K562 (cell line): ENCODE measurements around the gene BCL7C. TPM values are rescaled to one million over a fixed set of nuclear protein-coding genes. Genes with fewer than 3 reads are reported as not detected.

Source experiments
- BRD4 ChIP-seq: fragments of 200-600 bp; sonication (generic); IDR thresholded peaks from 2 replicates; pipeline ENCODE4 v1.6.1; 2017; ENCODE audit warnings: inconsistent platforms
- FOXA3 ChIP-seq, 2 experiments: fragments of 450-650 bp in 1 of 2; sonication (generic) in 1 of 2; formaldehyde crosslinking; IDR thresholded peaks in 1 of 2; conservative IDR thresholded peaks in 1 of 2; 2 replicates each; pipeline versions ENCODE4 v1.4.0 to v1.8.0; 2020 to 2022; ENCODE audit warnings: mild to moderate bottlenecking in 2 of 2, missing genetic modification reagents in 1 of 2
- HIVEP1 ChIP-seq: fragments of 250-450 bp; sonication (Bioruptor Pico); IDR thresholded peaks from 2 replicates; pipeline ENCODE4 v1.4.0; 2020; ENCODE audit warnings: mild to moderate bottlenecking
- POLR2AphosphoS5 ChIP-seq: IDR thresholded peaks from 2 replicates; pipeline ENCODE4 v1.6.1; 2011; ENCODE audit warnings: mild to moderate bottlenecking, low read depth, low read length, moderate library complexity; ENCODE audit not compliant: control insufficient read depth, insufficient read depth
- SIX5 ChIP-seq, 2 experiments: IDR thresholded peaks; 2 replicates each; pipeline ENCODE4 v1.6.1; 2011; ENCODE audit warnings: low read length in 2 of 2, borderline replicate concordance in 1 of 2, low read depth in 1 of 2, mild to moderate bottlenecking in 1 of 2, moderate library complexity in 1 of 2; ENCODE audit not compliant: insufficient read depth in 1 of 2
- TAF7 ChIP-seq: fragments of 450-650 bp; IDR thresholded peaks from 2 replicates; pipeline ENCODE4 v1.6.1; 2016; ENCODE audit warnings: missing genetic modification characterization, missing compliant biosample characterization
- U2AF1 ChIP-seq: fragments of 200-400 bp; formaldehyde crosslinking; optimal IDR thresholded peaks from 2 replicates; pipeline ENCODE3; 2017; ENCODE audit warnings: mild to moderate bottlenecking, low read depth, low read length, moderate library complexity
- ZFX ChIP-seq: sonication (generic); formaldehyde crosslinking; IDR thresholded peaks from 2 replicates; pipeline ENCODE4 v1.8.0; 2022; ENCODE audit warnings: mild to moderate bottlenecking, missing genetic modification reagents, moderate library complexity
- polyA plus RNA-seq, 8 experiments: library from polyadenylated mRNA; depleted of rRNA in 4 of 8; stranded (reverse) in 5 of 8; unstranded in 3 of 8; fragments of >200 nt; fragmentation: Nextera tagmentation in 2 of 8; fragmentation: Illumina TruSeq in 1 of 8; extraction: Ambion mirVana in 2 of 8; extraction: Trizol in 1 of 8; gene quantifications; 2 replicates each; pipeline versions ENCODE4 v1.2.1 to v1.2.3, GENCODE V29; 2011 to 2014; ENCODE audit warnings: inconsistent platforms in 1 of 8, missing spikeins in 1 of 8
- total RNA-seq, 7 experiments: library from RNA; depleted of rRNA in 6 of 7; stranded (reverse); fragments of >200 nt in 6 of 7; fragmentation: Illumina TruSeq in 2 of 7; extraction: Trizol in 2 of 7; gene quantifications; 2 replicates each; pipeline versions ENCODE4 v1.2.1 to v1.2.3, GENCODE V29; 2011 to 2021; ENCODE audit warnings: low replicate concordance in 1 of 7
- TF ChIP-seq, protein P1 (sequence below): fragments of 450-650 bp; IDR thresholded peaks from 2 replicates; pipeline ENCODE4 v1.6.1; 2016; ENCODE audit warnings: mild to moderate bottlenecking, moderate library complexity
- TF ChIP-seq, protein P2 (sequence below): fragments of 250-450 bp; sonication (Bioruptor Pico); IDR thresholded peaks from 2 replicates; pipeline ENCODE4 v1.8.0; 2021; ENCODE audit warnings: mild to moderate bottlenecking, moderate library complexity
- TF ChIP-seq, protein P3 (sequence below): fragments of 450-650 bp; IDR thresholded peaks from 2 replicates; pipeline ENCODE4 v1.6.1; 2016; ENCODE audit warnings: borderline replicate concordance

BCL7C gene
- total and polyA plus RNA-seq, 9 of the 15 experiments (the other 6 are each of a cell fraction or from before 2014, with no cell fraction given), result 1.7 to 85.8 (median 19.6) TPM

DNA sequence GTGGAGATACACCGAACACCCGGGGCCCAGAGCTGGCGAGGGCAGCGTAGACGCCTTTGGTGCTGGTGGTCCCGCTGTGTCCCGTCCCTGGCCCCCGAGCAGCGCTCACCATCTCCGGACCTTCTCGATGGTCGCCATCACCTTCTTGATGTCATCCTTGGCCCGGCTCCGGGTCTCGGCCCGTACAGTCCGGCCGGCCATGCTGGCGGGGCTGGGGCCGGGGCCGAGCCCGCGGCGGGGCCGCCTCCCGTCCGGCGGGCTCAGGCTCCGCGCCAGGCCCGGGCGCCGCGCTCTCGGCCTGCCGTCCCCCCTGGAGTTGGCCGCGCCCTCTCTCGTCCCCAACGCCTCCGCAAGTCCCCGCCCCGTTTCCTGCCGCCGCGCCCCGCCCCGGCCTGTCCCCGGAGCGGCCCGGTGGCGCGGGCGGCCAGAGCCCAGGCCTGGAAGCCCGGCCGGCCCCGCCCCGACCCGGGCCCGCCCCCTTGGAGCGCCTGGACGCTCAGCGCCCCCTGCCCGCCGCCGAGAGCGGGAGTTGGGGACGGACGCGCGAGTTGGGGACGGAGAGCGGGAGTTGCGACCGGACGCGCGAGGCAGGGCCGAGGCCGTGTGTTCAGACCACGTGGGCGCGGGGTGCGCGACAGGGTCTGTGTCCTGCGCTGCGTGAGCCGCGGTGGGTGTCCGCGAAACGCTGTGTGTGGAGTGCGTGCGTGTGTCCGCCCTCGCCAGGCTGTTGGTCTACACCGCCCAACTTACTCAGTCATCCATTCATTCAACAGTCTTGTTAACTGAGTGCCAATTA lies at the start of gene BCL7C (continued):
- TF ChIP-seq, protein P1, sequence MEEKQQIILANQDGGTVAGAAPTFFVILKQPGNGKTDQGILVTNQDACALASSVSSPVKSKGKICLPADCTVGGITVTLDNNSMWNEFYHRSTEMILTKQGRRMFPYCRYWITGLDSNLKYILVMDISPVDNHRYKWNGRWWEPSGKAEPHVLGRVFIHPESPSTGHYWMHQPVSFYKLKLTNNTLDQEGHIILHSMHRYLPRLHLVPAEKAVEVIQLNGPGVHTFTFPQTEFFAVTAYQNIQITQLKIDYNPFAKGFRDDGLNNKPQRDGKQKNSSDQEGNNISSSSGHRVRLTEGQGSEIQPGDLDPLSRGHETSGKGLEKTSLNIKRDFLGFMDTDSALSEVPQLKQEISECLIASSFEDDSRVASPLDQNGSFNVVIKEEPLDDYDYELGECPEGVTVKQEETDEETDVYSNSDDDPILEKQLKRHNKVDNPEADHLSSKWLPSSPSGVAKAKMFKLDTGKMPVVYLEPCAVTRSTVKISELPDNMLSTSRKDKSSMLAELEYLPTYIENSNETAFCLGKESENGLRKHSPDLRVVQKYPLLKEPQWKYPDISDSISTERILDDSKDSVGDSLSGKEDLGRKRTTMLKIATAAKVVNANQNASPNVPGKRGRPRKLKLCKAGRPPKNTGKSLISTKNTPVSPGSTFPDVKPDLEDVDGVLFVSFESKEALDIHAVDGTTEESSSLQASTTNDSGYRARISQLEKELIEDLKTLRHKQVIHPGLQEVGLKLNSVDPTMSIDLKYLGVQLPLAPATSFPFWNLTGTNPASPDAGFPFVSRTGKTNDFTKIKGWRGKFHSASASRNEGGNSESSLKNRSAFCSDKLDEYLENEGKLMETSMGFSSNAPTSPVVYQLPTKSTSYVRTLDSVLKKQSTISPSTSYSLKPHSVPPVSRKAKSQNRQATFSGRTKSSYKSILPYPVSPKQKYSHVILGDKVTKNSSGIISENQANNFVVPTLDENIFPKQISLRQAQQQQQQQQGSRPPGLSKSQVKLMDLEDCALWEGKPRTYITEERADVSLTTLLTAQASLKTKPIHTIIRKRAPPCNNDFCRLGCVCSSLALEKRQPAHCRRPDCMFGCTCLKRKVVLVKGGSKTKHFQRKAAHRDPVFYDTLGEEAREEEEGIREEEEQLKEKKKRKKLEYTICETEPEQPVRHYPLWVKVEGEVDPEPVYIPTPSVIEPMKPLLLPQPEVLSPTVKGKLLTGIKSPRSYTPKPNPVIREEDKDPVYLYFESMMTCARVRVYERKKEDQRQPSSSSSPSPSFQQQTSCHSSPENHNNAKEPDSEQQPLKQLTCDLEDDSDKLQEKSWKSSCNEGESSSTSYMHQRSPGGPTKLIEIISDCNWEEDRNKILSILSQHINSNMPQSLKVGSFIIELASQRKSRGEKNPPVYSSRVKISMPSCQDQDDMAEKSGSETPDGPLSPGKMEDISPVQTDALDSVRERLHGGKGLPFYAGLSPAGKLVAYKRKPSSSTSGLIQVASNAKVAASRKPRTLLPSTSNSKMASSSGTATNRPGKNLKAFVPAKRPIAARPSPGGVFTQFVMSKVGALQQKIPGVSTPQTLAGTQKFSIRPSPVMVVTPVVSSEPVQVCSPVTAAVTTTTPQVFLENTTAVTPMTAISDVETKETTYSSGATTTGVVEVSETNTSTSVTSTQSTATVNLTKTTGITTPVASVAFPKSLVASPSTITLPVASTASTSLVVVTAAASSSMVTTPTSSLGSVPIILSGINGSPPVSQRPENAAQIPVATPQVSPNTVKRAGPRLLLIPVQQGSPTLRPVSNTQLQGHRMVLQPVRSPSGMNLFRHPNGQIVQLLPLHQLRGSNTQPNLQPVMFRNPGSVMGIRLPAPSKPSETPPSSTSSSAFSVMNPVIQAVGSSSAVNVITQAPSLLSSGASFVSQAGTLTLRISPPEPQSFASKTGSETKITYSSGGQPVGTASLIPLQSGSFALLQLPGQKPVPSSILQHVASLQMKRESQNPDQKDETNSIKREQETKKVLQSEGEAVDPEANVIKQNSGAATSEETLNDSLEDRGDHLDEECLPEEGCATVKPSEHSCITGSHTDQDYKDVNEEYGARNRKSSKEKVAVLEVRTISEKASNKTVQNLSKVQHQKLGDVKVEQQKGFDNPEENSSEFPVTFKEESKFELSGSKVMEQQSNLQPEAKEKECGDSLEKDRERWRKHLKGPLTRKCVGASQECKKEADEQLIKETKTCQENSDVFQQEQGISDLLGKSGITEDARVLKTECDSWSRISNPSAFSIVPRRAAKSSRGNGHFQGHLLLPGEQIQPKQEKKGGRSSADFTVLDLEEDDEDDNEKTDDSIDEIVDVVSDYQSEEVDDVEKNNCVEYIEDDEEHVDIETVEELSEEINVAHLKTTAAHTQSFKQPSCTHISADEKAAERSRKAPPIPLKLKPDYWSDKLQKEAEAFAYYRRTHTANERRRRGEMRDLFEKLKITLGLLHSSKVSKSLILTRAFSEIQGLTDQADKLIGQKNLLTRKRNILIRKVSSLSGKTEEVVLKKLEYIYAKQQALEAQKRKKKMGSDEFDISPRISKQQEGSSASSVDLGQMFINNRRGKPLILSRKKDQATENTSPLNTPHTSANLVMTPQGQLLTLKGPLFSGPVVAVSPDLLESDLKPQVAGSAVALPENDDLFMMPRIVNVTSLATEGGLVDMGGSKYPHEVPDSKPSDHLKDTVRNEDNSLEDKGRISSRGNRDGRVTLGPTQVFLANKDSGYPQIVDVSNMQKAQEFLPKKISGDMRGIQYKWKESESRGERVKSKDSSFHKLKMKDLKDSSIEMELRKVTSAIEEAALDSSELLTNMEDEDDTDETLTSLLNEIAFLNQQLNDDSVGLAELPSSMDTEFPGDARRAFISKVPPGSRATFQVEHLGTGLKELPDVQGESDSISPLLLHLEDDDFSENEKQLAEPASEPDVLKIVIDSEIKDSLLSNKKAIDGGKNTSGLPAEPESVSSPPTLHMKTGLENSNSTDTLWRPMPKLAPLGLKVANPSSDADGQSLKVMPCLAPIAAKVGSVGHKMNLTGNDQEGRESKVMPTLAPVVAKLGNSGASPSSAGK, result peak; percentile 100
- TF ChIP-seq HIVEP1 (CRISPR knock-in tag) (peak; percentile 64; the same call in 1 of the 2 replicates), ZFX (peak; percentile 92), FOXA3 (CRISPR knock-in tag; conservative IDR thresholded peaks at IDR 0.05 in 1 of 2, IDR thresholded peaks at IDR 0.05 in 1 of 2) (peak in 1 of 2 experiments; percentile 92; a peak in 2 of 4 replicates), SIX5 (IDR thresholded peaks at IDR 0.05; ENCODE audit: borderline replicate concordance in 1 of 2, insufficient read depth in 1 of 2, low read depth in 1 of 2, low read length in 2 of 2) (no peak), POLR2AphosphoS5 (peak; percentile 21; the same call in 1 of the 2 replicates), BRD4 (0 out of 2 replicates have a peak, but pooled peaks have one; percentile 32), U2AF1 (peak; percentile 48), TAF7 (tag) (no peak)
- TF ChIP-seq, protein P2, sequence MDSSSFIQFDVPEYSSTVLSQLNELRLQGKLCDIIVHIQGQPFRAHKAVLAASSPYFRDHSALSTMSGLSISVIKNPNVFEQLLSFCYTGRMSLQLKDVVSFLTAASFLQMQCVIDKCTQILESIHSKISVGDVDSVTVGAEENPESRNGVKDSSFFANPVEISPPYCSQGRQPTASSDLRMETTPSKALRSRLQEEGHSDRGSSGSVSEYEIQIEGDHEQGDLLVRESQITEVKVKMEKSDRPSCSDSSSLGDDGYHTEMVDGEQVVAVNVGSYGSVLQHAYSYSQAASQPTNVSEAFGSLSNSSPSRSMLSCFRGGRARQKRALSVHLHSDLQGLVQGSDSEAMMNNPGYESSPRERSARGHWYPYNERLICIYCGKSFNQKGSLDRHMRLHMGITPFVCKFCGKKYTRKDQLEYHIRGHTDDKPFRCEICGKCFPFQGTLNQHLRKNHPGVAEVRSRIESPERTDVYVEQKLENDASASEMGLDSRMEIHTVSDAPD (CRISPR knock-in tag), result no peak
- TF ChIP-seq, protein P3, sequence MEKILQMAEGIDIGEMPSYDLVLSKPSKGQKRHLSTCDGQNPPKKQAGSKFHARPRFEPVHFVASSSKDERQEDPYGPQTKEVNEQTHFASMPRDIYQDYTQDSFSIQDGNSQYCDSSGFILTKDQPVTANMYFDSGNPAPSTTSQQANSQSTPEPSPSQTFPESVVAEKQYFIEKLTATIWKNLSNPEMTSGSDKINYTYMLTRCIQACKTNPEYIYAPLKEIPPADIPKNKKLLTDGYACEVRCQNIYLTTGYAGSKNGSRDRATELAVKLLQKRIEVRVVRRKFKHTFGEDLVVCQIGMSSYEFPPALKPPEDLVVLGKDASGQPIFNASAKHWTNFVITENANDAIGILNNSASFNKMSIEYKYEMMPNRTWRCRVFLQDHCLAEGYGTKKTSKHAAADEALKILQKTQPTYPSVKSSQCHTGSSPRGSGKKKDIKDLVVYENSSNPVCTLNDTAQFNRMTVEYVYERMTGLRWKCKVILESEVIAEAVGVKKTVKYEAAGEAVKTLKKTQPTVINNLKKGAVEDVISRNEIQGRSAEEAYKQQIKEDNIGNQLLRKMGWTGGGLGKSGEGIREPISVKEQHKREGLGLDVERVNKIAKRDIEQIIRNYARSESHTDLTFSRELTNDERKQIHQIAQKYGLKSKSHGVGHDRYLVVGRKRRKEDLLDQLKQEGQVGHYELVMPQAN, result peak; percentile 91; the same call in 1 of the 2 replicates
